Upper lobe of left lung (tissue), 6 donors: ENCODE data around the gene DOK5. TPM values are rescaled to one million over a fixed set of nuclear protein-coding genes. Genes with fewer than 3 reads are reported as not detected.

Experiments
- ATAC-seq, 2 donors: fragments of 200-7000 bp; cut with Tn5 transposase; one replicate each; pipeline ENCODE4 v1.9.1; 2022; ENCODE audit warnings: mild to moderate bottlenecking in 2 of 2, moderate library complexity in 2 of 2; ENCODE audit not compliant: low FRiP score in 2 of 2
- DNase-seq, 2 donors: peaks; one replicate each; pipeline ENCODE4 v3.0.0-alpha.2; 2019 to 2020
- H3K27ac ChIP-seq, 4 donors: fragments of 200-600 bp; sonication (generic); one replicate each; pipeline ENCODE4 v1.5.1; 2016 to 2019
- H3K27me3 ChIP-seq, 4 donors: fragments of 200-600 bp; sonication (generic); one replicate each; pipeline ENCODE4 v1.5.1; 2017 to 2019
- H3K36me3 ChIP-seq, 4 donors: fragments of 200-600 bp; sonication (generic); one replicate each; pipeline ENCODE4 v1.5.1; 2016 to 2019
- H3K4me1 ChIP-seq, 4 donors: fragments of 200-600 bp; sonication (generic); one replicate each; pipeline ENCODE4 v1.5.1; 2018 to 2019
- H3K4me3 ChIP-seq, 4 donors: fragments of 200-600 bp; sonication (generic); one replicate each; pipeline ENCODE4 v1.5.1; 2017 to 2019; ENCODE audit warnings: mild to moderate bottlenecking in 2 of 4, moderate library complexity in 1 of 4
- H3K9me3 ChIP-seq, 4 donors: fragments of 200-600 bp; sonication (generic); one replicate each; pipeline ENCODE4 v1.5.1; 2018 to 2019
- CTCF ChIP-seq, 6 experiments: fragments of 450-650 bp in 4 of 6; fragments of 200-600 bp in 2 of 6; sonication (generic) in 2 of 6; IDR thresholded peaks; one replicate each; pipeline ENCODE4 v1.5.1; 2016 to 2019; ENCODE audit warnings: antibody characterized with exemption in 6 of 6
- EP300 ChIP-seq, 4 donors: sonication (generic); formaldehyde crosslinking; IDR thresholded peaks; one replicate each; pipeline ENCODE4 v1.5.1; 2017; ENCODE audit warnings: antibody characterized with exemption in 4 of 4, control low read depth in 2 of 4
- POLR2A ChIP-seq, 4 donors: fragments of 450-650 bp; IDR thresholded peaks; one replicate each; pipeline ENCODE4 v1.5.1; 2016 to 2017; ENCODE audit warnings: antibody characterized with exemption in 4 of 4, mild to moderate bottlenecking in 2 of 4
- POLR2AphosphoS5 ChIP-seq, 2 donors: sonication (generic); formaldehyde crosslinking; IDR thresholded peaks; one replicate each; pipeline ENCODE4 v1.5.1; 2017; ENCODE audit warnings: antibody characterized with exemption in 2 of 2
- WGBS, 2 donors: methylation state at CpG; one replicate each; pipeline ENCODE4 v1.1.5; 2017 to 2018; 5-methylcytosine and 5-hydroxymethylcytosine counted together
- total RNA-seq, 6 donors: library from RNA; depleted of rRNA in 4 of 6; stranded (reverse); fragments of >200 nt in 4 of 6; gene quantifications; one replicate each; pipeline versions ENCODE4 v1.1.0 to v1.2.1, GENCODE V29; 2016 to 2021
- donor health status: DM: no; HTN: no; CAD: no; lungs with moderate emphysema.
- donor health status: DM: no; HTN: yes; CAD: no; lungs with severe emphysema.

The DOK5 gene
- total RNA-seq, 6 donors from 2014 or later, result 0.37 to 1.0 TPM; not detected in 4

DNA sequence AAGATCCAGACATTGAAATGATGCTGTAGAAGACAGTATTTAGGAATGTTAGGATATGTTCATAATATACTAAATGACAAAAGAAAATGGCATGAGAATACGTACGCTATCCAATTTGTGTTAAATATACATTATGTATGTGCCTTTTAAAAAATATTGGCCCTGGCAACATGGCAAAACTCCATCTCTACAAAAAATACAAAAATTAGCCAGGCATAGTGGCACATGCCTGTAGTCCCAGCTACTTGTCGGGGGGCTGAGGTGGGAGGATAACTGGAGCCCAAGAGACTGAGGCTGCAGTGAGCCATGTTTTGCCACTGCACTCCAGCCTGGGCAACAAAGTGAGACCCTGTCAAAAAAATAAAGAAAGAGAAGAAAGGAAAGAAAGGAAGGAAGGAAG, 155.7 kb downstream of the DOK5 start:
- Histone ChIP-seq H3K27ac (no peak overlapping the region), H3K36me3 (no peaks in the 10 kb centered on the region), H3K4me3 (no peak overlapping the region), H3K4me1 (no peaks in the 10 kb centered on the region), H3K9me3 (no peaks in the 10 kb centered on the region), H3K27me3 (no peaks in the 10 kb centered on the region)
- TF ChIP-seq POLR2A (IDR thresholded peaks at IDR 0.05) (no peak), EP300 (IDR thresholded peaks at IDR 0.05) (no peak), CTCF (IDR thresholded peaks at IDR 0.05) (no peak), POLR2AphosphoS5 (IDR thresholded peaks at IDR 0.05) (no peak)
- DNase-seq (no peak), ATAC-seq (no peak)
- 82 to 91% methylated on average over 3 of the region's 3 CpGs for WGBS, 2 donors

DNA sequence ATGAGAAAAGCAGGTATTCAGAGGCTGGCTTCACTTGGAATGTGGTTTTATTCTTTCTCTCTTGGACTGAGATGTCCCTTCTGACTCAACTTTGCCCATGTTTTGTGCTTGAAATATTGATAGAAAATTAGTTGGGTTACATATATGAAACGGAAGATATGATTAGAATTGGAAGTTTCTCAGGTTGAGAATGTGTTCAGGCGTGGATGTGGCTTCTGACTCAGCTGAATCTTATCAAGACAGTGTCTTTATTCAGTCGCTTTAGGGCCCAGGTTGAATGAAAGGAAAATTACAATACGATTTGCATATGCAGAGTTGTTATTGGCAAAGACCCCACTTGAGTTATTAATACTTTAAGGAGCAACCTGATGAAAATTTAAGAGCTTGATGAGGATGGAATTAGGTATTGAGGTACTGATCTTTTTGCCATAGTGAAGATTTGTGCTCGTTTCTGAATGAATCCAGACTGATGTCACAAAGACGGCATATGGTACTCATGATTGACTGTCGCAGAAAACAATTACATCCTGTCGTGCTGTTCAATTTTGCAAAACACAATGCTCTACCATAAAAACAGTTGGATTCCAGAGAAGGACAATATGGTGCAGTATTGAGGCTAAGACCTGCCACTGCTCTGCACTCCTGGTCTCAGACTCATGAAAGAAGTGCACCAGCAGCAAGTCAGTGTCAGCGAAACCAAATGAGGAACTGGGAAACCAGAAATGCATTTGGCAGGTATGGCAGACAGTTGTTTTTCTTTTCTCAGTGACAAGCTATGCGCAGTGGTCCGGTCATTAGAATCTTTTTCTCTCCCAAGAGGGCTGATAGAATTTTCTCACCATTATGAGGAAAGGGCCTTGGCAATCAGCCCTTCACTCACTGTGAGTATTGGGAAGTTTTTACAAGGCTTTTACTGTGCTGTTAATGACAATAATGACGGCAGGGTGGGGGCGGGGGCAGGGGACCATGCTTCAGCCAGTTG, 158.3 kb downstream of the DOK5 start:
- WGBS, 2 donors, result 72 to 75% methylated on average over 13 of the region's 13 CpGs
- ATAC-seq (no peak), DNase-seq (no peak)
- no peak overlapping the region for H3K27ac ChIP-seq
- H3K4me1 ChIP-seq, result no peaks in the 10 kb centered on the region
- no peaks in the 10 kb centered on the region for H3K27me3 ChIP-seq
- H3K9me3 ChIP-seq, result no peaks in the 10 kb centered on the region
- H3K4me3 ChIP-seq, result no peak overlapping the region
- H3K36me3 ChIP-seq, result no peaks in the 10 kb centered on the region
- TF ChIP-seq POLR2AphosphoS5 (IDR thresholded peaks at IDR 0.05), result no peak
- no peak for TF ChIP-seq EP300 (IDR thresholded peaks at IDR 0.05)
- no peak for TF ChIP-seq CTCF (IDR thresholded peaks at IDR 0.05)

GRCh38 chr20:54636575-54636974, 161.2 kb downstream of the DOK5 start:
- WGBS, 2 donors, result 85% methylated on average over 5 of the region's 5 CpGs
- Histone ChIP-seq H3K27me3 (no peaks in the 10 kb centered on the region), H3K9me3 (no peaks in the 10 kb centered on the region), H3K27ac (no peak overlapping the region), H3K4me3 (no peak overlapping the region), H3K4me1 (no peaks in the 10 kb centered on the region), H3K36me3 (no peaks in the 10 kb centered on the region)
- no peak for DNase-seq
- no peak for ATAC-seq
- no peak for TF ChIP-seq CTCF (IDR thresholded peaks at IDR 0.05)
- no peak for TF ChIP-seq EP300 (IDR thresholded peaks at IDR 0.05)

DNA sequence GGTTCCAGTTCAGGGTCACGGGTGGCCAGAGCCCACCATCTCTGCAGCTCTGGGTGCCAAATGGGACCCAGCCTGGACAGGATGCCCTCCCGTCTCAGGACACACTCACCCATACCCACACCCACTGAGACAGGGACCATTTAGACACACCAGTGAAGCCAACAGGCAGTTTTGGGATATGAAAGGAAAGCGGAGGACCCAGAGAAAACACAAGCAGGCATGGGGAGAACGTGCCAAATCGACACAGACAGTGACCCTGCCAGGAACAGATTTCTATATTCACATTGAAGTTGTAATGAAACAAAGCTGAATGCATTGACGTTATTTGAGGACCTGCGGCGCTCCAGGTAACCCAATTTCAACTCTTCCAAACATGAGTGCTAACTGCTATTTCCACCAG, 164.5 kb downstream of the DOK5 start:
- Histone ChIP-seq H3K27me3 (no peaks in the 10 kb centered on the region), H3K4me3 (no peak overlapping the region), H3K4me1 (no peaks in the 10 kb centered on the region), H3K36me3 (no peaks in the 10 kb centered on the region), H3K27ac (no peak overlapping the region), H3K9me3 (no peaks in the 10 kb centered on the region)
- DNase-seq (no peak), ATAC-seq (no peak)
- 86 to 87% methylated on average over 8 of the region's 8 CpGs for WGBS, 2 donors
- TF ChIP-seq EP300 (IDR thresholded peaks at IDR 0.05) (no peak), CTCF (IDR thresholded peaks at IDR 0.05) (no peak), POLR2A (IDR thresholded peaks at IDR 0.05) (no peak), POLR2AphosphoS5 (IDR thresholded peaks at IDR 0.05) (no peak)

DNA sequence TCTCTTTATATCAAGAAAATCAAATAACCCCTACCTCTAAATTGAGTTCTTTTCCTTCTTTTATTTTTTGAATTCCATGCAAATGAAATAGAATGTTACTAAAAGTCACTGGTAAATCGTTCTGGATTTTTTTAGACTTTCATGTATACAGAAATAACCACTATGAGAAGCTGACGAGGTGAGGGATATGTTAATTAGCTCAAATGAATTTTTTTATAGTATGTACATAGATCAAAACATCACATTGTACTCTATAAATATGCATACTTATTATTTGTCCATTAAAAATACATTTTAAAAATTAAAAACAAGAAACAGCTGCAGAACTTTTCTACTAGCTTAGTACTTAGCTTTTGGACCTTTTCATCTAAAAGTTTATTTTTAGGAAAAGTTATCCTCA, 165.4 kb downstream of the DOK5 start:
- no peak overlapping the region for H3K4me3 ChIP-seq
- no peak overlapping the region for H3K27ac ChIP-seq
- WGBS, 2 donors, result 55 to 57% methylated on average over 2 of the region's 2 CpGs
- H3K9me3 ChIP-seq, result no peaks in the 10 kb centered on the region
- ATAC-seq (no peak), DNase-seq (no peak)
- TF ChIP-seq POLR2AphosphoS5 (IDR thresholded peaks at IDR 0.05), result no peak
- no peak for TF ChIP-seq CTCF (IDR thresholded peaks at IDR 0.05)
- TF ChIP-seq EP300 (IDR thresholded peaks at IDR 0.05), result no peak
- no peak for TF ChIP-seq POLR2A (IDR thresholded peaks at IDR 0.05)
- H3K4me1 ChIP-seq, result no peaks in the 10 kb centered on the region
- H3K27me3 ChIP-seq, result no peaks in the 10 kb centered on the region
- H3K36me3 ChIP-seq, result no peaks in the 10 kb centered on the region
